H1 (cell line): Measurements from ENCODE around the gene RECK. TPM values are rescaled to one million over a fixed set of nuclear protein-coding genes. Genes with fewer than 3 reads are reported as not detected.

Experiments
- BCL11A ChIP-seq, 2 experiments: IDR thresholded peaks; one replicate each; pipeline ENCODE4 v1.6.1; 2011; ENCODE audit warnings: low read depth in 2 of 2, low read length in 2 of 2, mild to moderate bottlenecking in 2 of 2
- GABPA ChIP-seq: IDR thresholded peaks from 2 replicates; pipeline ENCODE4 v1.6.1; 2011; ENCODE audit warnings: mild to moderate bottlenecking, low read length, moderate library complexity, borderline replicate concordance; ENCODE audit not compliant: insufficient read depth
- JUND ChIP-seq: IDR thresholded peaks from 2 replicates; pipeline ENCODE4 v1.6.1; 2011; ENCODE audit warnings: mild to moderate bottlenecking, improper control_type of control experiment, low read length
- POLR2A ChIP-seq, 2 experiments: IDR thresholded peaks; 1 replicate in 1 of 2; 2 replicates in 1 of 2; pipeline ENCODE4 v1.6.1; 2011; ENCODE audit warnings: low read depth in 2 of 2, low read length in 2 of 2, mild to moderate bottlenecking in 2 of 2; ENCODE audit errors: control extremely low read depth in 1 of 2
- RAD21 ChIP-seq, 2 experiments: IDR thresholded peaks in 1 of 2; conservative IDR thresholded peaks in 1 of 2; 2 replicates each; pipeline ENCODE4 v1.6.1; 2011; ENCODE audit warnings: low read depth in 2 of 2, low read length in 2 of 2, improper control_type of control experiment in 1 of 2, inconsistent platforms in 1 of 2, mild to moderate bottlenecking in 1 of 2, moderate library complexity in 1 of 2
- SP1 ChIP-seq: IDR thresholded peaks from 2 replicates; pipeline ENCODE4 v1.6.1; 2011; ENCODE audit warnings: low read depth, low read length
- SUZ12 ChIP-seq: fragments of 200-600 bp; sonication (generic); IDR thresholded peaks from 2 replicates; pipeline ENCODE4 v1.6.1; 2012; ENCODE audit warnings: mild to moderate bottlenecking, inconsistent platforms, low read length, moderate library complexity, mixed read lengths
- polyA plus RNA-seq, 7 experiments: library from polyadenylated mRNA; depleted of rRNA in 3 of 7; stranded (reverse) in 5 of 7; unstranded in 2 of 7; fragments of >200 nt in 5 of 7; fragments of 200-250 nt in 2 of 7; gene quantifications; 1 replicate in 5 of 7; 2 replicates in 1 of 7; 4 replicates in 1 of 7; pipeline versions ENCODE4 v1.2.1 to v1.2.3, GENCODE V29; 2011 to 2013; ENCODE audit warnings: missing spikeins in 2 of 7, mixed read lengths in 2 of 7
- total RNA-seq: library from RNA; stranded (reverse); fragmentation: NEBNext Ultra II Directional; extraction: Animal tissue kit (Norgen Biotek cat#: 25700); gene quantifications from 2 replicates; pipeline ENCODE4 v1.2.1, GENCODE V29; 2021
- TF ChIP-seq, protein P1 (sequence below): fragments of 300-600 bp; sonication (generic); IDR thresholded peaks from 2 replicates; pipeline ENCODE4 v1.7.1; 2012; ENCODE audit warnings: low read length, moderate library complexity, mild to moderate bottlenecking, inconsistent platforms; ENCODE audit not compliant: insufficient replicate concordance
- TF ChIP-seq, protein P2 (sequence below): IDR thresholded peaks from 2 replicates; pipeline ENCODE4 v1.6.1; 2012; ENCODE audit warnings: inconsistent platforms

Gene RECK
- total and polyA plus RNA-seq, 2 of the 8 experiments (the other 6 are each of a cell fraction or from before 2014, with no cell fraction given): 5.4 to 9.8 TPM

DNA sequence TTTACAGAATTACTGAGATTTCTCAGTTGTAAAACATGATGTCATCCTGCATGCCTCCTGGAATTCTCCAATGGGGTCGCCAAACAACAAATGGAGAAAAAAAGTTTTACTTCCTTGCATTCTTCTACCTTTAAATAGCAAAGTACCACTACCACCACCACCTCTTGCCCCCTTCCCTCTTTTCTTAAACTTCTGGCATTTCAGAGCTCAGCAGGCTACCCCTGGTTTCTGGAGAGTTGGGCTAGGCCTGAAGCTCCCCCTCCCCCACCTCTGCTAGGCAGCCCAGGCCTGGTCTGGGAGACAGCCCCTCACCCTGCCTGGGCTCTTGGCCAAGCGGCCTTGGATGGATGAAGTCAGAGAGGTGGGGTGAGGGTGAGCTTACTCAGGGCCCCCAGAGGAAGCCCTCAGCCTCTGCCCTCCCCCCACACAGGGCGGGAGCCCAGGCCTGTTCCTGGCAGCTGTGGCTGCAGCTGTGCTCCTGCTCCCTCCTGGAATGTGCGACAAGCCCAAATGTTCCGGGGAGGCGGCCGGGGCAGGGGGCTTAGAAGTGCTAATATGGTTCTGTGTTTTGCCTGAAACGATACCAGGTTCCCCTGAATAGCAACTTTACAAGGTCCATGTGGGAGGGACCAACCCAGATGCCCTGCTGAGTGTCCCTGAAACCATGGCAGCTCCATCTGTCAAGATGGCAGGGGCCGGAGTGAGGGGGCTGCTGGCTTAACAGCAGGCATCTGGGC lies 126.5 kb downstream of the RECK start (continued):
- TF ChIP-seq, protein P1, sequence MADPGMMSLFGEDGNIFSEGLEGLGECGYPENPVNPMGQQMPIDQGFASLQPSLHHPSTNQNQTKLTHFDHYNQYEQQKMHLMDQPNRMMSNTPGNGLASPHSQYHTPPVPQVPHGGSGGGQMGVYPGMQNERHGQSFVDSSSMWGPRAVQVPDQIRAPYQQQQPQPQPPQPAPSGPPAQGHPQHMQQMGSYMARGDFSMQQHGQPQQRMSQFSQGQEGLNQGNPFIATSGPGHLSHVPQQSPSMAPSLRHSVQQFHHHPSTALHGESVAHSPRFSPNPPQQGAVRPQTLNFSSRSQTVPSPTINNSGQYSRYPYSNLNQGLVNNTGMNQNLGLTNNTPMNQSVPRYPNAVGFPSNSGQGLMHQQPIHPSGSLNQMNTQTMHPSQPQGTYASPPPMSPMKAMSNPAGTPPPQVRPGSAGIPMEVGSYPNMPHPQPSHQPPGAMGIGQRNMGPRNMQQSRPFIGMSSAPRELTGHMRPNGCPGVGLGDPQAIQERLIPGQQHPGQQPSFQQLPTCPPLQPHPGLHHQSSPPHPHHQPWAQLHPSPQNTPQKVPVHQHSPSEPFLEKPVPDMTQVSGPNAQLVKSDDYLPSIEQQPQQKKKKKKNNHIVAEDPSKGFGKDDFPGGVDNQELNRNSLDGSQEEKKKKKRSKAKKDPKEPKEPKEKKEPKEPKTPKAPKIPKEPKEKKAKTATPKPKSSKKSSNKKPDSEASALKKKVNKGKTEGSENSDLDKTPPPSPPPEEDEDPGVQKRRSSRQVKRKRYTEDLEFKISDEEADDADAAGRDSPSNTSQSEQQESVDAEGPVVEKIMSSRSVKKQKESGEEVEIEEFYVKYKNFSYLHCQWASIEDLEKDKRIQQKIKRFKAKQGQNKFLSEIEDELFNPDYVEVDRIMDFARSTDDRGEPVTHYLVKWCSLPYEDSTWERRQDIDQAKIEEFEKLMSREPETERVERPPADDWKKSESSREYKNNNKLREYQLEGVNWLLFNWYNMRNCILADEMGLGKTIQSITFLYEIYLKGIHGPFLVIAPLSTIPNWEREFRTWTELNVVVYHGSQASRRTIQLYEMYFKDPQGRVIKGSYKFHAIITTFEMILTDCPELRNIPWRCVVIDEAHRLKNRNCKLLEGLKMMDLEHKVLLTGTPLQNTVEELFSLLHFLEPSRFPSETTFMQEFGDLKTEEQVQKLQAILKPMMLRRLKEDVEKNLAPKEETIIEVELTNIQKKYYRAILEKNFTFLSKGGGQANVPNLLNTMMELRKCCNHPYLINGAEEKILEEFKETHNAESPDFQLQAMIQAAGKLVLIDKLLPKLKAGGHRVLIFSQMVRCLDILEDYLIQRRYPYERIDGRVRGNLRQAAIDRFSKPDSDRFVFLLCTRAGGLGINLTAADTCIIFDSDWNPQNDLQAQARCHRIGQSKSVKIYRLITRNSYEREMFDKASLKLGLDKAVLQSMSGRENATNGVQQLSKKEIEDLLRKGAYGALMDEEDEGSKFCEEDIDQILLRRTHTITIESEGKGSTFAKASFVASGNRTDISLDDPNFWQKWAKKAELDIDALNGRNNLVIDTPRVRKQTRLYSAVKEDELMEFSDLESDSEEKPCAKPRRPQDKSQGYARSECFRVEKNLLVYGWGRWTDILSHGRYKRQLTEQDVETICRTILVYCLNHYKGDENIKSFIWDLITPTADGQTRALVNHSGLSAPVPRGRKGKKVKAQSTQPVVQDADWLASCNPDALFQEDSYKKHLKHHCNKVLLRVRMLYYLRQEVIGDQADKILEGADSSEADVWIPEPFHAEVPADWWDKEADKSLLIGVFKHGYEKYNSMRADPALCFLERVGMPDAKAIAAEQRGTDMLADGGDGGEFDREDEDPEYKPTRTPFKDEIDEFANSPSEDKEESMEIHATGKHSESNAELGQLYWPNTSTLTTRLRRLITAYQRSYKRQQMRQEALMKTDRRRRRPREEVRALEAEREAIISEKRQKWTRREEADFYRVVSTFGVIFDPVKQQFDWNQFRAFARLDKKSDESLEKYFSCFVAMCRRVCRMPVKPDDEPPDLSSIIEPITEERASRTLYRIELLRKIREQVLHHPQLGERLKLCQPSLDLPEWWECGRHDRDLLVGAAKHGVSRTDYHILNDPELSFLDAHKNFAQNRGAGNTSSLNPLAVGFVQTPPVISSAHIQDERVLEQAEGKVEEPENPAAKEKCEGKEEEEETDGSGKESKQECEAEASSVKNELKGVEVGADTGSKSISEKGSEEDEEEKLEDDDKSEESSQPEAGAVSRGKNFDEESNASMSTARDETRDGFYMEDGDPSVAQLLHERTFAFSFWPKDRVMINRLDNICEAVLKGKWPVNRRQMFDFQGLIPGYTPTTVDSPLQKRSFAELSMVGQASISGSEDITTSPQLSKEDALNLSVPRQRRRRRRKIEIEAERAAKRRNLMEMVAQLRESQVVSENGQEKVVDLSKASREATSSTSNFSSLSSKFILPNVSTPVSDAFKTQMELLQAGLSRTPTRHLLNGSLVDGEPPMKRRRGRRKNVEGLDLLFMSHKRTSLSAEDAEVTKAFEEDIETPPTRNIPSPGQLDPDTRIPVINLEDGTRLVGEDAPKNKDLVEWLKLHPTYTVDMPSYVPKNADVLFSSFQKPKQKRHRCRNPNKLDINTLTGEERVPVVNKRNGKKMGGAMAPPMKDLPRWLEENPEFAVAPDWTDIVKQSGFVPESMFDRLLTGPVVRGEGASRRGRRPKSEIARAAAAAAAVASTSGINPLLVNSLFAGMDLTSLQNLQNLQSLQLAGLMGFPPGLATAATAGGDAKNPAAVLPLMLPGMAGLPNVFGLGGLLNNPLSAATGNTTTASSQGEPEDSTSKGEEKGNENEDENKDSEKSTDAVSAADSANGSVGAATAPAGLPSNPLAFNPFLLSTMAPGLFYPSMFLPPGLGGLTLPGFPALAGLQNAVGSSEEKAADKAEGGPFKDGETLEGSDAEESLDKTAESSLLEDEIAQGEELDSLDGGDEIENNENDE: no peak
- TF ChIP-seq SP1 (peak; percentile 77; the same call in 1 of the 2 replicates), JUND (peak; percentile 79), SUZ12 (no peak), BCL11A (IDR thresholded peaks at IDR 0.05; ENCODE audit: low read depth in 2 of 2, low read length in 2 of 2) (no peak), POLR2A (IDR thresholded peaks at IDR 0.05; ENCODE audit: control extremely low read depth in 1 of 2, low read depth in 2 of 2, low read length in 2 of 2) (peak in 1 of 2 experiments; percentile 57; a peak in 1 of 3 replicates), GABPA (no peak), RAD21 (IDR thresholded peaks at IDR 0.05 in 1 of 2, conservative IDR thresholded peaks at IDR 0.05 in 1 of 2; ENCODE audit: low read depth in 2 of 2, low read length in 2 of 2) (0 out of 4 replicates have a peak, but pooled peaks have one; percentile 12 to 22)
- TF ChIP-seq, protein P2, sequence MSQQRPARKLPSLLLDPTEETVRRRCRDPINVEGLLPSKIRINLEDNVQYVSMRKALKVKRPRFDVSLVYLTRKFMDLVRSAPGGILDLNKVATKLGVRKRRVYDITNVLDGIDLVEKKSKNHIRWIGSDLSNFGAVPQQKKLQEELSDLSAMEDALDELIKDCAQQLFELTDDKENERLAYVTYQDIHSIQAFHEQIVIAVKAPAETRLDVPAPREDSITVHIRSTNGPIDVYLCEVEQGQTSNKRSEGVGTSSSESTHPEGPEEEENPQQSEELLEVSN: peak; percentile 67; the same call in 1 of the 2 replicates
